PC-9 (cell line): ENCODE results near the gene SGCD. TPM values are rescaled to one million over a fixed set of nuclear protein-coding genes. Genes with fewer than 3 reads are reported as not detected.

Source experiments
- BruUV-seq: library from RNA; stranded (reverse); fragments of 400-500 nt; replicated peaks from 2 replicates; lab custom pipeline; 2021; lab: Mats Ljungman, UMichigan
- CTCF ChIA-PET: fragments of 300-600 bp; sonication (Branson Sonifier 250); formaldehyde crosslinking; loops from one replicate; lab custom pipeline; 2022; ENCODE audit warnings: antibody characterized with exemption; lab: Charles Lee
- POLR2A ChIA-PET: fragments of 300-600 bp; sonication (Branson Sonifier 250); formaldehyde crosslinking; loops from one replicate; lab custom pipeline; 2022; ENCODE audit warnings: antibody characterized with exemption; ENCODE audit not compliant: unreplicated experiment; lab: Charles Lee
- DNase-seq, 2 experiments: peaks; one replicate each; pipeline versions ENCODE4 v3.0.0 to v3.0.0-alpha.2; 2015 to 2022; ENCODE audit warnings: mixed read lengths in 1 of 2
- H2AFZ ChIP-seq: fragments of 200-600 bp; sonication (generic); 2 replicates; pipeline ENCODE4 v1.8.1; 2017; ENCODE audit warnings: antibody characterized with exemption
- H3F3A ChIP-seq: fragments of 200-600 bp; sonication (generic); 2 replicates; pipeline ENCODE4 v1.8.1; 2017; ENCODE audit warnings: antibody characterized with exemption, mild to moderate bottlenecking, low read depth; ENCODE audit not compliant: insufficient read depth
- H3K27ac ChIP-seq: fragments of 200-600 bp; sonication (generic); 2 replicates; pipeline ENCODE4 v1.6.1; 2016; ENCODE audit warnings: mixed run types
- H3K27me3 ChIP-seq: fragments of 200-600 bp; sonication (generic); 2 replicates; pipeline ENCODE4 v1.6.1; 2016; ENCODE audit warnings: low read depth, mixed run types; ENCODE audit not compliant: insufficient read depth
- H3K36me3 ChIP-seq: fragments of 200-600 bp; sonication (generic); 2 replicates; pipeline ENCODE4 v1.6.1; 2016; ENCODE audit warnings: low read depth, mixed run types
- H3K4me1 ChIP-seq: fragments of 200-600 bp; sonication (generic); replicated peaks from 2 replicates; pipeline ENCODE4 v1.6.1; 2016; ENCODE audit warnings: mixed run types; ENCODE audit not compliant: insufficient read depth
- H3K4me2 ChIP-seq: fragments of 200-600 bp; sonication (generic); 2 replicates; pipeline ENCODE4 v1.6.1; 2017; ENCODE audit warnings: mixed run types
- H3K4me3 ChIP-seq: fragments of 200-600 bp; sonication (generic); 2 replicates; pipeline ENCODE4 v1.6.1; 2016; ENCODE audit warnings: mixed run types
- H3K79me2 ChIP-seq: fragments of 200-600 bp; sonication (generic); 2 replicates; pipeline ENCODE4 v1.6.1; 2017; ENCODE audit warnings: low read depth, mixed run types
- H3K9me2 ChIP-seq: fragments of 200-600 bp; sonication (generic); 2 replicates; pipeline ENCODE4 v1.8.1; 2017; ENCODE audit warnings: mild to moderate bottlenecking; ENCODE audit not compliant: insufficient read depth
- H3K9me3 ChIP-seq: fragments of 200-600 bp; sonication (generic); 2 replicates; pipeline ENCODE4 v1.8.1; 2016; ENCODE audit warnings: low read depth; ENCODE audit not compliant: insufficient read depth
- H4K20me1 ChIP-seq: fragments of 200-600 bp; sonication (generic); 2 replicates; pipeline ENCODE4 v1.8.1; 2017; ENCODE audit not compliant: insufficient read depth
- CTCF ChIP-seq: fragments of 200-600 bp; sonication (generic); conservative IDR thresholded peaks from 2 replicates; pipeline ENCODE4 v1.6.1; 2017; ENCODE audit warnings: mixed run types, antibody characterized with exemption, mild to moderate bottlenecking, moderate library complexity
- EZH2 ChIP-seq: fragments of 200-600 bp; sonication (generic); IDR thresholded peaks from 2 replicates; pipeline ENCODE4 v1.8.0; 2017; ENCODE audit warnings: antibody characterized with exemption, low read depth
- intact Hi-C: fragments of 100-400 bp; cut with micrococcal nuclease; formaldehyde crosslinking; loops from one replicate; pipeline ENCODE4 v1.10.0; 2022; ENCODE audit not compliant: unreplicated experiment
- total RNA-seq: library from RNA; stranded (reverse); gene quantifications from 2 replicates; pipeline ENCODE4 v1.2.3, GENCODE V29; 2021

SGCD gene
- total RNA-seq, 1 experiment from 2014 or later: not detected

DNA sequence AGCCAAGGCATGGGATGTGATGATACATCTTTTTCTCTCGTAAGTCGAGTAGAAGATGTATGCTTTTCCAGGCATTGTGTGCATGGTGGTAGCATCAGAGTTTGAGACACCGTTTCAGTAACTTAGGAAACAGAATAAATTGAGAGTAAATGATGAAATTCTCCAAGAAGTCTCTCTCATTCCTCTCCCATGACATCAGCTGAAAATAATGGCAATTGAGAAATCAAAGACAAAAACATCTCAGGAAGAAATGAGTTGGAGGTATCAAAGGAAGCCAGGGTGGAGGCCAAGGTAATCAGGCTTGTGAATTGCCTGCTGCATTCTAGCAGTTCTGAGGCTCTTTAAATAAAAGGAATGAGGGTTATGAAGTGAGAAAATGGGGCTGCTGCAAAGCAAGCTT is 53.9 kb downstream of the SGCD start:
- CTCF ChIA-PET: no interaction called here
- no TSS peak for BruUV-seq

GRCh38 chr5:156383510-156384265 is 56.7 kb downstream of the SGCD start:
- DNase-seq: no peak
- Histone ChIP-seq H3K36me3 (no peaks in the 10 kb centered on the region), H3K4me1 (no peaks in the 10 kb centered on the region), H3K27me3 (no peaks in the 10 kb centered on the region), H3K9me2 (no peaks in the 10 kb centered on the region), H3K4me3 (no peak overlapping the region), H3K27ac (no peak overlapping the region), H2AFZ (no peak overlapping the region), H3K4me2 (no peak overlapping the region), H3K79me2 (no peaks in the 10 kb centered on the region), H3F3A (no peaks in the 10 kb centered on the region), H4K20me1 (no peaks in the 10 kb centered on the region), H3K9me3 (no peaks in the 10 kb centered on the region)
- intact Hi-C loops: no loop called here
- BruUV-seq: no TSS peak
- CTCF ChIA-PET: no interaction called here
- POLR2A ChIA-PET: no interaction called here
- TF ChIP-seq CTCF (no peak), EZH2 (no peak)

More for the DNA sequence above, 53.9 kb downstream of the SGCD start:
- DNase-seq: no peak
- H3K79me2 ChIP-seq: no peaks in the 10 kb centered on the region
- no peak overlapping the region for H3K4me2 ChIP-seq
- TF ChIP-seq EZH2 (no peak), CTCF (no peak)
- no peaks in the 10 kb centered on the region for H3K9me3 ChIP-seq
- POLR2A ChIA-PET: no interaction called here
- no peaks in the 10 kb centered on the region for H3K9me2 ChIP-seq
- no peaks in the 10 kb centered on the region for H3K27me3 ChIP-seq
- no peaks in the 10 kb centered on the region for H3K4me1 ChIP-seq
- intact Hi-C loops: no loop called here
- no peak overlapping the region for H3K27ac ChIP-seq
- no peak overlapping the region for H3K4me3 ChIP-seq
- H3F3A ChIP-seq: no peaks in the 10 kb centered on the region
- no peak overlapping the region for H2AFZ ChIP-seq
- H3K36me3 ChIP-seq: no peaks in the 10 kb centered on the region
- no peaks in the 10 kb centered on the region for H4K20me1 ChIP-seq

GRCh38 chr5:156385416-156385815 is 58.5 kb downstream of the SGCD start:
- DNase-seq: no peak
- Histone ChIP-seq H3K9me2 (no peaks in the 10 kb centered on the region), H3K79me2 (no peaks in the 10 kb centered on the region), H3K36me3 (no peaks in the 10 kb centered on the region), H3K4me1 (no peaks in the 10 kb centered on the region), H3F3A (no peaks in the 10 kb centered on the region), H3K27me3 (no peaks in the 10 kb centered on the region), H2AFZ (no peak overlapping the region), H3K9me3 (no peaks in the 10 kb centered on the region), H3K4me3 (no peak overlapping the region), H3K4me2 (no peak overlapping the region), H4K20me1 (no peaks in the 10 kb centered on the region), H3K27ac (no peak overlapping the region)
- TF ChIP-seq EZH2 (no peak), CTCF (no peak)
- CTCF ChIA-PET: no interaction called here
- POLR2A ChIA-PET: no interaction called here
- BruUV-seq: no TSS peak
- intact Hi-C loops: no loop called here
